AG04450 (cell line): ENCODE data around the gene SUSD4. TPM values are rescaled to one million over a fixed set of nuclear protein-coding genes. Genes with fewer than 3 reads are reported as not detected.

Experiments
- CTCF ChIA-PET: fragments of 300-600, 350-600 bp; formaldehyde crosslinking; extraction: SDS; loops from one replicate; lab custom pipeline; 2022; ENCODE audit warnings: antibody characterized with exemption, inconsistent platforms; lab: Charles Lee
- POLR2A ChIA-PET: fragments of 350-600 bp; formaldehyde crosslinking; extraction: SDS; loops from one replicate; lab custom pipeline; 2021; ENCODE audit warnings: antibody characterized with exemption, inconsistent platforms; lab: Yijun Ruan, JAX
- DNase-seq: peaks from one replicate; pipeline ENCODE4 v3.0.0-alpha.2; 2011; ENCODE audit warnings: low read depth, low spot score
- H3K27ac ChIP-seq: one replicate; pipeline ENCODE4 v1.5.1; 2012; ENCODE audit warnings: low read depth, low read length, control low read depth
- H3K27me3 ChIP-seq: one replicate; pipeline ENCODE4 v1.6.0; 2012; ENCODE audit warnings: low read length; ENCODE audit not compliant: control insufficient read depth, insufficient read depth
- H3K4me3 ChIP-seq: 2 replicates; pipeline ENCODE4 v1.5.1; 2011; ENCODE audit warnings: mild to moderate bottlenecking, low read depth, low read length, control low read depth
- H3K9me3 ChIP-seq: 2 replicates; pipeline ENCODE4 v1.5.1; 2012; ENCODE audit warnings: low read length; ENCODE audit not compliant: control insufficient read depth, insufficient read depth
- polyA plus RNA-seq: library from polyadenylated mRNA; depleted of rRNA; stranded (reverse); fragments of >200 nt; gene quantifications from 2 replicates; pipeline ENCODE4 v1.2.3, GENCODE V29; 2011
- TF ChIP-seq, protein P1 (sequence below): IDR thresholded peaks from 2 replicates; pipeline ENCODE4 v1.5.1; 2011; ENCODE audit warnings: low read depth, low read length, control low read depth, inconsistent platforms

SUSD4 gene
- polyA plus RNA-seq, 1 experiment = 0.29 TPM

DNA sequence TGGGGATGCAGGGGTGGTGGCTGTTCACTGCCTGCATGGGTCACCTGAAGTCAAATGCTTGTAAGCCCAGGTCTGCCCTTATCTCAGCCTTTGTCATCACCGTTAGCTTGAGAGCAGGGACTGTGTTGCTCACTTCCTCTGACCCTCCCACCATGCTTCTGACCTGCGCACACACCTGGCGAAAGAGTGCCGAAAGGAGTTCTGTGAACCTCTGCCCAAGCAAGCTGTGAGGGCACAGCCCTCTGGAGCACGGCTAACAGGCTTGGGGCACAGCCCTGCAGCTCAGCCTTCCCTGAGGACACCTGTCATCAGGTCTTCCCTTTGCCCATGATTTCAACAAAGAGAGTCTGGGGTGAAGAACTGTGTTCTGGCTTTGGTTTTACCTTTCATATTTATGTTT, 93.8 kb downstream of the SUSD4 start:
- CTCF ChIA-PET = no interaction called here

GRCh38 chr1:223269006-223269405, 95.0 kb downstream of the SUSD4 start:
- ChIA-PET POLR2A (no interaction called here), CTCF (no interaction called here)
- H3K27ac ChIP-seq = no peak overlapping the region
- TF ChIP-seq, protein P1, sequence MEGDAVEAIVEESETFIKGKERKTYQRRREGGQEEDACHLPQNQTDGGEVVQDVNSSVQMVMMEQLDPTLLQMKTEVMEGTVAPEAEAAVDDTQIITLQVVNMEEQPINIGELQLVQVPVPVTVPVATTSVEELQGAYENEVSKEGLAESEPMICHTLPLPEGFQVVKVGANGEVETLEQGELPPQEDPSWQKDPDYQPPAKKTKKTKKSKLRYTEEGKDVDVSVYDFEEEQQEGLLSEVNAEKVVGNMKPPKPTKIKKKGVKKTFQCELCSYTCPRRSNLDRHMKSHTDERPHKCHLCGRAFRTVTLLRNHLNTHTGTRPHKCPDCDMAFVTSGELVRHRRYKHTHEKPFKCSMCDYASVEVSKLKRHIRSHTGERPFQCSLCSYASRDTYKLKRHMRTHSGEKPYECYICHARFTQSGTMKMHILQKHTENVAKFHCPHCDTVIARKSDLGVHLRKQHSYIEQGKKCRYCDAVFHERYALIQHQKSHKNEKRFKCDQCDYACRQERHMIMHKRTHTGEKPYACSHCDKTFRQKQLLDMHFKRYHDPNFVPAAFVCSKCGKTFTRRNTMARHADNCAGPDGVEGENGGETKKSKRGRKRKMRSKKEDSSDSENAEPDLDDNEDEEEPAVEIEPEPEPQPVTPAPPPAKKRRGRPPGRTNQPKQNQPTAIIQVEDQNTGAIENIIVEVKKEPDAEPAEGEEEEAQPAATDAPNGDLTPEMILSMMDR = no peak
- no peak for DNase-seq
- peaks cover 23% of the 10 kb centered on the region for H3K27me3 ChIP-seq
- H3K4me3 ChIP-seq = no peak overlapping the region
- H3K9me3 ChIP-seq = no peaks in the 10 kb centered on the region

More for the DNA sequence above, 93.8 kb downstream of the SUSD4 start:
- no peak overlapping the region for H3K4me3 ChIP-seq
- no peak for DNase-seq
- H3K27ac ChIP-seq = no peak overlapping the region
- TF ChIP-seq, protein P1 = no peak
- POLR2A ChIA-PET = no interaction called here
- no peaks in the 10 kb centered on the region for H3K9me3 ChIP-seq
- H3K27me3 ChIP-seq = peaks cover 20% of the 10 kb centered on the region

DNA sequence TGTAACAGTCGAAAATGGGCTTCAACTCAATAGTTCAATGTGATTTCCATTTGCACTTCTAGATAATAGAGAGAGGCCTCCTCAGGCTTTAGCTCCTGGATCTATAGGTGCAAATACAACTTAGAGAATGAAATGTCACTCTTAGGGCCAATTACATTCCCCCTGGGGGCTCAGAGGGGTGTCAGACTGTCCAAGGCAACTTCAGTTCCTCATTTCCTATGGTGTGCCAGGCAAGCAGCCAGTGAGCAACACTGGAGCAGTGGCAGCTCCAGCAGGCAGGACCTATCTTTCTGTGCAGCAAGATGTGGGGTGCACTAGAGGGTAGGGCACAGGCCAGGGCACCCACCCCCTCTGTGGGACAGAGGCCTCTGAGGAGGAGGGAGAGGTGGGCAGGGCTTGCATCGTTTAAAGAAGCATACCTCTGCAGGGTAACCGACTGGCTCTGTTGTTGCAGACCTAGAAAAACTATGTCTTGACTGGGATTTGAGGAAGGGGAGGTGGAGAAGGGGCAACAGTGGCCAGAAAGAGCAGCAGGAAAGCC, 97.3 kb downstream of the SUSD4 start:
- CTCF ChIA-PET = no interaction called here
- peaks cover 31% of the 10 kb centered on the region for H3K27me3 ChIP-seq
- TF ChIP-seq, protein P1 = no peak
- no peaks in the 10 kb centered on the region for H3K9me3 ChIP-seq
- no peak overlapping the region for H3K27ac ChIP-seq
- H3K4me3 ChIP-seq = no peak overlapping the region
- DNase-seq = no peak
- POLR2A ChIA-PET = no interaction called here

DNA sequence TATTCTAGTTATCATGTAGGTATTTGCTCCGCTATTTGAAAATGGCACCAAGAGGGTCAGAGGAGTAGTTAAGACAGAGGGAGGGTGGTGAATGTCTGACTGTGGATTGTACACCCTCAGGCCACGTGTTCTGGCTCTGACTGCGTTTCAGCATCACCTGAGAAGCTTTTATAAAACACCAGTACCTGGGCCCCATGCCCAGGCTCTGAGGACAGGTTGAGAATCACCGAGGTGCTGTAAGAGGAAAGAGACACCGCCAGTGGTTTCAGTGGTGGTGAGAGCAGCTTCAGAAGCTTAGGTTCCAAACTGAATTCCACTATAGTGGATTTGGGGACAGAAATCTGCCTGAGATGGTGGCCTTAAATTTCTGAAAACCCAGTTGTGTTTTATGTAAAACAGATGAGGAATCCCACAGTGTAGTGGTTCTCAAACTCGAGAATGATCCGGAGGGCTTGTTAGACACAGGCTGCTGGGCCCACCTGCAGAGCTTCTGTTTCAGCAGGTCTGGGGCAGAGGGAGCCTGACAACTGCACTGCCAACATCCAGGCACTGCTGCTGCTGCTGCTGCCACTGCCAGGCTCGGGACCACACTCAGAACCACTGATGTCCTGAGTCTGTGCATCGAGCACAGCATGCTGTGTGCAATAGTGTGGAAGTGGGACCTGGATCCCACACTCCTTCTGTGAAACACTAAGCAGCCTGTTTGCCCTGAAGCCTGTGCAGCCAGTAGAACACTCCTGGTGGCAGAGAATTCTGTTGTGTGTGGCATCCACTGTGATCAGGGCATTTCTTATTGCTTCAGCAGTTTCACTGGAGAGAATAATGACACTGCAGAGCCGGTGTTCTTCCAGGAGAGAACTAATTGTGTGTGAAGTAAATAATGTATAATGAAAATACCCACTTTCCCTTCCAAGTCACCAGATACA, 98.7 kb downstream of the SUSD4 start:
- TF ChIP-seq, protein P1 = no peak
- H3K27ac ChIP-seq = no peak overlapping the region
- peaks cover 27% of the 10 kb centered on the region for H3K27me3 ChIP-seq
- DNase-seq = no peak
- no peak overlapping the region for H3K4me3 ChIP-seq
- no peaks in the 10 kb centered on the region for H3K9me3 ChIP-seq
- ChIA-PET POLR2A (no interaction called here), CTCF (no interaction called here)

GRCh38 chr1:223264529-223264928, 99.4 kb downstream of the SUSD4 start:
- POLR2A ChIA-PET = no interaction called here
- H3K27ac ChIP-seq = no peak overlapping the region
- peaks cover 25% of the 10 kb centered on the region for H3K27me3 ChIP-seq
- H3K9me3 ChIP-seq = no peaks in the 10 kb centered on the region
- no peak overlapping the region for H3K4me3 ChIP-seq
- CTCF ChIA-PET = no interaction called here
- TF ChIP-seq, protein P1 = no peak
- no peak for DNase-seq
